Panc1 (cell line): Measurements from ENCODE around the gene DTYMK. TPM values are rescaled to one million over a fixed set of nuclear protein-coding genes. Genes with fewer than 3 reads are reported as not detected.

ENCODE experiments used
- ATAC-seq: fragments of 200-7000 bp; cut with Tn5 transposase; 2 replicates; pipeline ENCODE4 v1.9.1; 2020; ENCODE audit warnings: mild to moderate bottlenecking, moderate library complexity
- BruUV-seq: library from RNA; stranded (reverse); fragments of 400-500 nt; replicated peaks from 2 replicates; lab custom pipeline; 2021; lab: Mats Ljungman, UMichigan
- CTCF ChIA-PET: fragments of 300-600 bp; sonication (Branson Sonifier 250); formaldehyde crosslinking; loops from one replicate; lab custom pipeline; 2022; ENCODE audit warnings: antibody characterized with exemption; lab: Charles Lee
- POLR2A ChIA-PET: fragments of 300-600 bp; sonication (Branson Sonifier 250); formaldehyde crosslinking; loops from one replicate; lab custom pipeline; 2022; ENCODE audit warnings: antibody characterized with exemption; lab: Charles Lee
- DNase-seq: peaks from one replicate; pipeline ENCODE4 v3.0.0-alpha.2; 2010; ENCODE audit warnings: low read depth, low spot score
- H3K27ac ChIP-seq: 2 replicates; pipeline ENCODE4 v1.5.1; 2011; ENCODE audit warnings: mild to moderate bottlenecking, low read length, inconsistent platforms
- H3K27me3 ChIP-seq: fragments of 200-500 bp; sonication (Bioruptor generic); 2 replicates; pipeline ENCODE4 v1.6.0; 2014; ENCODE audit warnings: low read length, inconsistent platforms; ENCODE audit not compliant: control insufficient read depth, insufficient read depth
- H3K36me3 ChIP-seq: fragments of 200-500 bp; sonication (Bioruptor generic); 2 replicates; pipeline ENCODE4 v1.5.1; 2014; ENCODE audit warnings: inconsistent platforms, mild to moderate bottlenecking, low read length, moderate library complexity; ENCODE audit not compliant: control insufficient read depth, insufficient read depth
- H3K4me1 ChIP-seq: 2 replicates; pipeline ENCODE4 v1.5.1; 2011; ENCODE audit warnings: inconsistent platforms, mild to moderate bottlenecking, low read length, moderate library complexity; ENCODE audit not compliant: control insufficient read depth, insufficient read depth
- H3K4me3 ChIP-seq, 2 experiments: 2 replicates each; pipeline ENCODE4 v1.5.1; 2011 to 2012; ENCODE audit warnings: low read depth in 2 of 2, low read length in 2 of 2, mild to moderate bottlenecking in 2 of 2, inconsistent platforms in 1 of 2, moderate library complexity in 1 of 2
- H3K9me3 ChIP-seq: fragments of 200-500 bp; sonication (Bioruptor generic); 2 replicates; pipeline ENCODE4 v1.5.1; 2014; ENCODE audit warnings: low read depth, mild to moderate bottlenecking, inconsistent platforms, low read length, moderate library complexity; ENCODE audit not compliant: control insufficient read depth, insufficient read depth
- CTCF ChIP-seq: fragments of 450-650 bp; IDR thresholded peaks from 2 replicates; pipeline ENCODE4 v1.5.1; 2017; ENCODE audit warnings: mild to moderate bottlenecking
- POLR2AphosphoS5 ChIP-seq: IDR thresholded peaks from 2 replicates; pipeline ENCODE4 v1.6.1; 2012; ENCODE audit warnings: mild to moderate bottlenecking, low read depth, low read length, moderate library complexity
- REST ChIP-seq, 2 experiments: IDR thresholded peaks; 2 replicates each; pipeline ENCODE4 v1.6.1; 2011 to 2012; ENCODE audit warnings: low read depth in 2 of 2, control low read depth in 1 of 2, low read length in 1 of 2, mild to moderate bottlenecking in 1 of 2, moderate library complexity in 1 of 2; ENCODE audit not compliant: insufficient read depth in 1 of 2
- SIN3A ChIP-seq: IDR thresholded peaks from 2 replicates; pipeline ENCODE4 v1.6.1; 2012; ENCODE audit warnings: low read depth, mild to moderate bottlenecking, low read length, moderate library complexity, borderline replicate concordance; ENCODE audit not compliant: insufficient read depth
- TCF7L2 ChIP-seq: IDR thresholded peaks from 2 replicates; pipeline ENCODE4 v1.6.1; 2011; ENCODE audit warnings: mild to moderate bottlenecking, low read depth, low read length, inconsistent platforms
- in situ Hi-C: cut with HindIII; loops from 2 replicates; pipeline ENCODE4 v1.10.0; 2016; ENCODE audit warnings: low sequenced_read_pairs, low pct_unique_long_range_greater_than_20kb
- intact Hi-C: fragments of 100-400 bp; cut with micrococcal nuclease; formaldehyde crosslinking; loops from one replicate; pipeline ENCODE4 v1.10.0; 2022; ENCODE audit not compliant: unreplicated experiment
- total RNA-seq: library from RNA; stranded (reverse); gene quantifications from one replicate; pipeline ENCODE4 v1.2.1, GENCODE V29; 2021; ENCODE audit not compliant: unreplicated experiment

Gene DTYMK
- total RNA-seq, 1 experiment from 2014 or later = 122 TPM

- in situ Hi-C loops (no loop called here), intact Hi-C loops (loop anchor here (10.0 kb wide), 1 partner anchor 140 kb away; no protein-coding TSS in a partner anchor)
- BruUV-seq = no TSS peak
- ATAC-seq (peak; percentile 92), DNase-seq (no peak)
- ChIA-PET CTCF (interaction anchor here (0.9 to 1.0 kb wide), 2 partner anchors 48 to 144 kb away, joined by 4 read pairs; partner anchors contain the start of gene DTYMK), POLR2A (interaction anchor here (0.6 to 1.2 kb wide), 2 partner anchors 33 to 66 kb away, joined by 3 to 9 read pairs; no protein-coding TSS in a partner anchor)
- Histone ChIP-seq H3K9me3 (no peaks in the 10 kb centered on the region), H3K27me3 (no peaks in the 10 kb centered on the region), H3K4me3 (peak within 1 kb of the TSS; percentile 75 to 83), H3K36me3 (no peaks in the 10 kb centered on the region), H3K27ac (peak within 1 kb of the TSS; percentile 83), H3K4me1 (peaks cover 4% of the 10 kb centered on the region; the same call in 1 of the 2 replicates)
- TF ChIP-seq CTCF (no peak), SIN3A (peak; percentile 26; the same call in 1 of the 2 replicates), POLR2AphosphoS5 (peak; percentile 85), TCF7L2 (no peak), REST (IDR thresholded peaks at IDR 0.05; ENCODE audit: insufficient read depth in 1 of 2, low read depth in 2 of 2, low read length in 1 of 2) (no peak)
Observed at GRCh38 chr2:241734467-241735208, 48.0 kb upstream of the DTYMK start, which contains the start of gene D2HGDH. D2HGDH (plus strand) TSS chr2:241734630; CDS start chr2:241735225, 595 bp downstream.

- in situ Hi-C loops = no loop called here
- ChIA-PET CTCF (interaction anchor here (0.9 to 1.0 kb wide), 2 partner anchors 48 to 144 kb away, joined by 4 read pairs; partner anchors contain the start of gene DTYMK), POLR2A (interaction anchor here (0.6 to 1.2 kb wide), 2 partner anchors 33 to 65 kb away, joined by 3 to 9 read pairs; no protein-coding TSS in a partner anchor)
- Histone ChIP-seq H3K4me3 (peak overlapping the region; percentile 64 to 83), H3K27ac (peak overlapping the region; percentile 56), H3K4me1 (peaks cover 4% of the 10 kb centered on the region; the same call in 1 of the 2 replicates), H3K36me3 (no peaks in the 10 kb centered on the region), H3K27me3 (no peaks in the 10 kb centered on the region), H3K9me3 (no peaks in the 10 kb centered on the region)
- no peak; the same call in 1 of the 2 replicates for ATAC-seq
- BruUV-seq = no TSS peak
- TF ChIP-seq CTCF (peak; percentile 56), SIN3A (no peak)
- intact Hi-C loops = loop anchor here (10.0 kb wide), 1 partner anchor 141 kb away; no protein-coding TSS in a partner anchor
- DNase-seq = no peak
Observed at GRCh38 chr2:241734208-241734466, 47.5 kb upstream of the DTYMK start.
